Activated naive CD4-positive, alpha-beta T cell treated with Interleukin-2 at 50 U/mL for 16 hours (primary cell): ENCODE measurements around the gene OTP.

ENCODE experiments used
- DNase-seq: peaks from one replicate; pipeline ENCODE4 v3.0.0-alpha.2; 2020

OTP gene

DNA sequence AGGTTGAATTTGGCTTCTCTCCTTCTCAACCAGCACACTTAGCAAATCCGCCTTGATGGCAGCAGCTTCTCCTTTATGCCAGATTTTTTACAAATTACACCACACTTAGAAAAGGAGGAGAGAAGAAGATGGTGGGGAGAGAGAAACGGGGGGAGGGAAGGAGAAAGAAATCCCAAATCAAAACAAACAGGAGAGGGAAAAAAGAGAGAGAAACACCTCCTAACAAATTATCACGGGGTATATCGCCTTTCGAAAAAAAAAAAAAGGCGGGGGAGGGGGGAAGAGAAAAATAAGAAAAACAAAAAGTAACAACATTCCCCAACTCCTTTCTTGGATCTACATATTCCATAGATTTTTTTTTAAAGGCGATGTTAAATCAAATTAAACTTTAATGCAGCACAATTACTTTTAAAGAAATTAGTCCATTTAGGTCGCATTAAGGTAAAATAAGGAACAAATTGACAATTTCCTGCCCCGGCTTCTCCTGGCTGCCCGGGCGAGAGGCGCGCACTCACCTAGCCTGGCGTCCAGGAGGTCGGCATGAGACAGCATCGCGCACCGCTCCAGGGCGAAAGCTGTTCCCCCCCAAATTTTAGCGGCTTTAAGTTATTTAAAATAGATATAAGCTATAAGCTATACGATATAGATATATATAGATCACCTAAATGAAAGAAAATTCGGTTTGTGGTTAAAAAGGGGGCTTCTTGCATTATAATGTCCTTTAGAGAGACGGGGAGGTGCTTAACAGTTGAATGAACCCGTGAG is at the start of gene OTP:
Gene OTP (minus strand): TSS at position 716 of the 765 bp plus-strand sequence. CDS start 164 bp downstream, at position 552.
- no peak for DNase-seq

- DNase-seq: no peak
Observed at GRCh38 chr5:77683171-77683732, 44.7 kb upstream of the OTP start.

DNA sequence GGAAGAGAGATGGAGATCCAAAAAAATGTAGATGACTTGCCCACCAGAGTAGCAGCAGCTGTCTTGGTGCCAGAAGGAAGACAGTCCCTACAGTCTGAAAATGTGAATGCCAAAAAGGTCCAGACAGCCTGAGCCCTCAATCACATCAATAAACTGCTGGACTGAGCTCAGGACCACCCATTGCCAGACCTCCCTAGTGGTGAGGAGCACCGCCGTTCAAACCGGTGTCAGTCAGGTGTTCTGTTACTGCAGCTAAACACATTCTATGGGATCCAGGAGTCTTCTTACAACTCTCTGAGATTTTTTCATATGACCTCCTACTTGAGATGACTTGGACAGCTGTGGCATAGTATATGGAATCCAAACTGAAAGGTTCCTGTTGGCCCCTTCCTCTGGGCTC is 32.0 kb upstream of the OTP start:
- DNase-seq: no peak

GRCh38 chr5:77669677-77670076 is 31.2 kb upstream of the OTP start:
- no peak for DNase-seq

DNA sequence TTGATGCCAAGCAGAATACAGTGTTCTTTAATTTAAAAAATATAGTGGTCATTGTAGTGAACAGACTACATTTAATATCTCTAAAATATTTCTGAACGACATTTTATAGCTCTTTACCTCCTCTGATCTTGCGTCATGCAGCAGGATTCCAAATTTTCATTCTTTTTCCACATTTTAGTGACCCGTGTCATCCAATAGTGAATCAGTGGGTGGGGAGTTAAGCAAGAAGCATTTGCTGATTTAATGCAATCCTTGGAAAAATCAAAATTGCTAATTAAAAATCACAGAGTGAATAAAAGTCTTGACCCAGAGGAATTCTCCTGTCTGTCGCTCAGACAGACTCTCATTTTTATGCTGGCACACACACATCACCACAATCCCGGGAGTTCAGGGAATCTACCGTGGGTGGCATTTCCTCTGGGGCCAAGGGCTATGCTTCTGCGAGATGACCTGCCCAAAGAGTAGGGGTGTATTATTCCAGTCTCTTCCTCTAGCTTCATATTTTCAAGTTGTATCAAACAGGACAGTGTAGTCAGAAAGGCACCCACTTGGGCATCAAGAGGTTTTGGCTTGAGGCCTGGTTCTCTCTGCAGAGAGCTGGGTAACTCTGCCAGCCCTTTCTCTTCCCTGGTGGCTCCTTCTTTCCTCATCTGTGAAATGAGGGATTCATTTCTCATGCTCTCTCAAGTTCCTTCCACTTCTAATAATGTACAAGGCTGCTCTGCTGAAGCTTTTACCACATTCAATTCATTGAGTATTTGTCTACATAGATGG is 24.8 kb upstream of the OTP start:
- no peak for DNase-seq

GRCh38 chr5:77662635-77663034 is 24.1 kb upstream of the OTP start:
- no peak for DNase-seq

DNA sequence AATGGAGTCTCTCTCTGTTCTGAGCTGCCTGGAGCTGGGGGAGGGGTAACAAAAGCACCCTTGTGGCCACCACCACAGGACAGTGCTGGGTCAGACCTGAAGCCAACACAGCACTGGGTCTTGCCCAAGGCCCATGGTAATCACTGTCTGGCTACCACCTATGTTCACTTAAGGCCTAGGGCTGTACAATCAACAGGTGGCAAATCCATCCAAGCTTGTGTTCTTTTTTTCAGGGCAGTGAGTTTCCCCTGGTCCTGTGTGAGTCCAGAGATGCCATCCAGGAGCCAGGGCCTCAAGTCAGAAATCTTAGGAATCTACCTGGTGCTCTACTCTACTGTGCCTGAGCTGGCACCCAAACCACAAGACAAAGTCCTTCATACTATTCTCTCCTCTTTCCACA is 20.1 kb upstream of the OTP start:
- no peak for DNase-seq

DNA sequence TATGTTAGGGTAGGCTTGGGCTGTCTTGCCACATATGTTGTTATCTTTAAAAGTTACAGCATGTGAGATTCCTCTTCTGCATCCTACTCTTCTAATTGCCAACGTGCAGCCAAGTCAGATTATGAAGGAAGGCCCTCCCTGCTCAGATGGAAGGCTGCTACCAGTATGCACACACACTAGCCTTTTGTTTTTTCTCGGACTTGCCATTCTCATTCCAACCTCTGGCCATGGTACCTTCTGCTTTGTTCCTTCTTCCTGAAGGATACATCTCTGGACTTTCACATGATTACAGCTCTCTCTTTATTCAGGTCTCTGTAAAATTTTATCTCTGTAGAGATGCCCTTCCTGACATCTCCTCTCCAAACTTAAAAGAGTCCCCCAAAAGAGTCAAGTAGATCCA is 12.8 kb upstream of the OTP start:
- no peak for DNase-seq

DNA sequence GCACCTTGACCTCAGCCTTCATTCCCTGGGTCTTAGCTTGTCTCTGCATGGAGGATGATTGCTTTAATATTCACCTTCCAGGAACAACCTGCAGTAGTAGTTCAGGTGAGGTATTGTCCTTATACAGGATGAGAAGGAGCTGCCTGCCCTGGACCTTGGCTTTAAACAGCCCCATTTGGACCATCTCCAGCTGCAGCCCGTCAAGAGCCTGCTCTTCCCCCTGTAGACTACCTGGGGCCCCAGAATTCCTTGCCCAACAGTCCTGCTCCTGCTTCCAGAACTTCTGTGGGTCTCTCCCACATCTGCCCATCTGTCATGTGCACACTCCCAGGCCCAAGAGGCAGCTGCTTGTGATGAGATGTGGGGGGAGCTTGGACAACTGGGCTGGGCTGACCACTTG is 12.2 kb upstream of the OTP start:
- no peak for DNase-seq

DNA sequence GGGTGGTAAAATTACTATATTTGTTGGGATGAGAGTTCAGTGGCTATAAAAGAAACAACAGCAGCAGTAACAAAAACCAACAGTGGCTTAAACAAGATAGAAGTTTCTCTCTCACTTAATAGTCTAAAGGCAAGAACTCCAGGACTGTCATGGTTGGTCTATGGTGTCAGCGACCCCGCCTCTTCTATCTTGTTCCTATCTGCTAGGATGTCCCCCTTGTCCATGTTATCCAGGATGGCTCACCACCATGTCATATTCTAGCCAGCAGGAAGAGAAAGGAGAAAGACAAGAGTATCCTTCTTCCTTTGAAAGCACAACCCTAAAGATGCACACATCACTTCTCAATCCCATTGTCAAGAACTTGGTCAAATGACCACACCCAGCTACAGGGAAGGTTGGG is 11.3 kb upstream of the OTP start:
- DNase-seq: no peak

DNA sequence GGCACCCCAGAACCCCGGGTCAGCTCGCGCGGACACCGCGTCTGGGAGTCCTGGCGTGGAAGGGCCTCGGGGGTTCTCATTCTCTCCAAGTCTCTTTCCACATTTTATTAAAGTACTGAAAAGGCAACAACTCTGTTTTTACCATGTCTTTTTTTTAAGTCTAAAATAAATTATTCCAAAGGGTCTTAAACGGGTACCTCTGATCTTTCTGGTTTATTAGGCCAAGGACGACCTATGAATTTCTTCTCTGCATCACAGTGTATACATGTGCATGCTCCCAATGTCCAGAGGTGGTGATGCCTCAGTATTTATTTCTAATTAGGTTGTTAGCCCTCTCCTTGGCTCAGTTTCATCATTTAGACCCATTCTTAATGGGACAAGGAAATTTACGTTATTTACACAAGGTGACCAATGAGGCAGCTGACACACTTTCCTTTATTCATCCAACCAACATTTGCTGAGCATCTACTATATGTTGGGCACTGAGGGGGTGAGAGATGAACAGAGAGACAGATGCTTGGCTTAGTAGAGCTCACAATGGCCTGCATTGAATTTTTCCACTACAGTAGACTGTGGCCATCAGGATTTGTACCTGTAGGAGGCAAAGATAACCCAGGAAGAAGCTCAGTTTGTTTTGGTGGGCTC is 7.6 kb upstream of the OTP start:
- no peak for DNase-seq

DNA sequence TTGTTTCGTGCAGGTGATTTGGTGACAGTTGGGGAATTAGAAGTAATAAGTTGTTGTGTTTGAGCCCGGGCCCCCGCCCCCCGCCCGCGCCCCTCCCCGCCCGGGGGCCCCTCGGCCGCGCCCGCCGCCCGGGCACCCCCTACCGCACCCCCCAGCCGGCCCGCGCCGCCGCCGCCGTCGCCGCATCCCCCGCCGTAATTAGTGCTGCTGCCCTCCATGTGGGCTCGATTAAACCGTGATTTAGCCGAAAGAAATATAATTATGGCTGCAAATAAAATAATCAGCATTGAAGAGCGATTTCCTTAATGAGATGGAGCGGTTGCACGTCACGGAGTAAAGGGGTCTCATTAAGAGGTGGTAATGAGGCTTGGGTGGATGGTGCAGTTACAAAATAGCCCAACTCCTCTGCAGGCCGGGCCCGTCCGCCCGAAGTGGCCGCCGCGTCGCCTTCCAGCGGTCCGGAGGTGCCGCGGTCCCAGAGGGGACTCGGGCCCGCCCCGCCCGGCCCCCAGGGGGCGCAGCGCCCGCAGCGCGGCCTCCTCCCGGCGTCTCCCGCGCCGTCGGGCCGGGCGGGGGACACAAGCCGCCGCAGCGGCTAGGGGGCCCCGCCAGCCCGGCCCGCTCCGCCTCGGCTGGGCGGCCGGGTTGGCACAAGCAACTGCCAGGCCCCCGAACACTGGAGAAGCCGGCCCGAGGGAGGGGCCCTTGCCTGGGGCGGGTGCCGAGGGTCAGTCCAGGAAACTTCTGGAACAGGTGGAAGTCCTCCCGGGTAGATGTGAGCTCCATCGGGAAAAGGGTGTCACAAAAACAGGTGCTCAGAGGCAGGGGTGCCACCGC is 6.9 kb upstream of the OTP start:
- peak; percentile 42 for DNase-seq

DNA sequence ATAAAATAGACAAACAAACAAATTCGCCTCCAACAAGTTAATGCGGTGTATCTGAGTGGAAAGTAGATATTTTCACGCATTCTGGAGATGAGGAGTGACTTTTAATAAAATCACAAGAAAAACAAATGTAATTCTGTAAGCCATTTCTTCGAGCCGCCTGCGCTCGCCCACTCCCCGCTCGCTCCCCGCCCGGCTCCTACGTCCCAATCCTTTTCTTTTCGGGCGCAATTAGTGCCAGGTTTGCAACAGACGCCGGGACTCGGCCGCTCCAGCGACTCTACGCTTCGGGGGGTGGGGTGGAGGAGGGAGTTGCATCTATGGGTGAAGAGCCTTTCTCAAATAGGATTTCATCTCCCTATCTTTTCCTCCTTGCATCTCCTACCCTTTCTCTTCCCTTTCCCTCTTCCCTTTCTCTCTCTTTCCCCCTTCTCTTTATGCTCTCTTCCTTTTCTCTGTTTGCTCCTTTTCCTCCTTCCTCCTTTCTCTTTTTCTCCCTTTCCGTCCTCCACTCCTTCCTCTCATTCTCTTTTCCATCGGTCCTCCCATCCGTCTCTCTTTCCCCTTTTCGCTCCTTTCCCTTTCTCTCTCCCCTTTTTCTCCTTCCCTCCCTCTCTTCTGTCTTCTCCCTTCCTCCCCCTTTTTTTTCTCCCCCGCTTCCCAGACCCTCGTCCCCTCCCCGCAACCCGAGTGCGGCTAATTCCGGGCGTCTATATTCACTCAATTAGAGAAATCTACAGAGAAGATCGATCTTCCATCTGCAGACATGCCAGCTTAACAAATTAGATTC is 6.1 kb upstream of the OTP start:
- DNase-seq: no peak

GRCh38 chr5:77643654-77644370 is 5.3 kb upstream of the OTP start:
- DNase-seq: no peak

- DNase-seq: no peak
Observed at GRCh38 chr5:77642738-77643653, 4.5 kb upstream of the OTP start.

DNA sequence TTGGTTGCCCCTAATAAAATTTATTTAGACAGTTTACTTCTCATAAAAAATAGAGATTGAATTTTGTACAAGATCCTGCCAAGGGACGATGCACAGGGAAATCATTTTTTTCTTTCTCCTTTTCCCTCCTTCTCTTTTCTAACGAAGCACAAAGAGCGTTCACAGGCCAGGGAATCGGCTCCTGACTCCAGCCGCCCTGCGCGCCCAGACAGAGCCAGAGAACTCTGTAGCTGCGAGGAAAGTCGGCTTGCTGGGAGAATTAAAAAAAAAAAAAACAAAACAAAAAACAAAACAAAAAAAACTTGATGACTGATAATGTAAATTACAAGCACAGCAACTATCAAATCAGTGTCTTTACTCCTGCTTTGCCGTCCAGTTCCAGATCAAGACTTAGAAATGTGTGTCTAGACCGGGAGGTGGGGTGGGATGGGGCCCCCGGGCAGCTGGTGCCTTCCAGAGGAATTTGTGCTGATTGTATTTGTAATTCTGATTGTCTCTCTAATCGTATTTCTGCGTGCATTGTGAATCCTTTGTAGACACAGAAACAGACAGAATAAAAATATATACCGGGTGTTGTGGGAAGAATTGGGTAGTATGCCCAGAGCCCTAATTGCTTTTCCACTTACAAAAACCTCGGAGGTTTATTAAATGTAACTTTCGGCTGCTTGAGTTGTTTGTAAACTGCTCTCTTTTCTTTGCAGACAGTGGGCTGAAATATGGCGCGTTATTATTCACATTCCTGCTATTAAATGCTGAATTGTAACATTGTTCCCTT is 3.6 kb upstream of the OTP start:
- DNase-seq: no peak

- no peak for DNase-seq
Observed at GRCh38 chr5:77641397-77641943, 3.0 kb upstream of the OTP start.

DNA sequence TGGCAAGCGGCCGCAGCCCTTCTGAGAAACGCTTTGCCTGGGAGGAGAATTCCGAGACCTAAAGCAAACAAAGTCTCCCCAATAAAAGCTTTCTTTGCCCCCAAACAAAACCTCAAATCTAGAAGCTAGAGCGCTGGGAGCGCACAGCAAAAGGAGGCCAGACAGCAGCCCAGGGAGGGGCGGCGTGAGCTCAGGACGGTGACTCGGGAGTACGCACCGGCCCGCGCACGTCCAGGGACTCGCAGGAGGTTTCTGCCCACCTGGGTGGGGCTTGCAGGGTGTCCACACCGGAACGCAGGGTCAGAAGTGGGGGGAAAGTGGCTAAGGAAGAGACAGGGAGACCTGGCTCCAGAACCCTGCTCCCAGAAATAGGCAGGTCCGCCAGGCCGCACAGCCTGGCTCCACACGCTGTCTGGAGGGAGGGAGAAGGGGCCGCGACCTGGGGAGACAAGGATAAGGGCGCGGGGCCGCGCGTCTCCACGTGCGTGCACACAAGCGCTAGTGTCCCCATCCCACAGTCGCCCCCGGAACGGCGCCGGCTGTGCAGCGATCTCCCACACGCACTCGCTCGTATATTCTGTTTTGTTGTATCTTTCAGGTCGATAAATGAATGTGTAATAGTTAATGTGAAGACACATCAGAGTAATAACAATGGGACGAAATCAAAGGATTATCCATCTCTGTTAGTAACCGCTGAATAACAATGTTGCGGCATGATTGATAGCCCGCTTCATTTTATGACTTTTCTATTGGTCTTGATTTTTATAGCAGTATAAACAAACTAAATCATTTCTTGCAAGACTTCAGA is 2.3 kb upstream of the OTP start:
- DNase-seq: no peak
